Fibroblast of mammary gland (primary cell): ENCODE results near the gene BACE1.
A peak's percentile ranks its signal among the peaks of the same experiment; 100 is the strongest.

Experiments
- DNase-seq: peaks from one replicate; pipeline ENCODE4 v3.0.0-alpha.2; 2010; ENCODE audit warnings: low read depth
- H3K4me3 ChIP-seq: 2 replicates; pipeline ENCODE4 v1.5.1; 2011; ENCODE audit warnings: low read depth, mild to moderate bottlenecking, low read length, moderate library complexity; ENCODE audit not compliant: control insufficient read depth
- CTCF ChIP-seq: conservative IDR thresholded peaks from 2 replicates; pipeline ENCODE4 v1.5.1; 2011; ENCODE audit warnings: low read depth, low read length, inconsistent platforms; ENCODE audit not compliant: control insufficient read depth, insufficient read depth

BACE1 gene

DNA sequence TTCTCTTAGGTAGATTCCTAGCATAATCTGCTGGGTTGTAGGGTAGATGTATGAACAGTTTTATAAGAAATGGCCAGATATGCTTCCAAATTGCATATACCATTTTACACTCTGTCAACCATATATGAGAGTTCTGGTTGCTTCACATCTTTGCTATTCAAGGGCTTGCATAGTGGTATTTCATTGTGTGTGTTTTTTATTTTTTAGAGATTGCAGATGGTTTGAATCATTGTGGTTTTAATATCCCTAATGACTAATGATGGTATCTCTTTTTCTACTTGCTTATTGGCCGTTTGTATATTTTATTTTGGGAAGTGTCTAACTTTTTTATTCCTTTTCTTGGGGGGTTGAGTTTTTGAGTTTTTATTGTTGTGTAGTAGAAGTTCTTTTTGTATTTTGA lies 56.6 kb downstream of the BACE1 start:
- peak; percentile 81 for DNase-seq
- TF ChIP-seq CTCF: no peak
- H3K4me3 ChIP-seq: no peak overlapping the region

DNA sequence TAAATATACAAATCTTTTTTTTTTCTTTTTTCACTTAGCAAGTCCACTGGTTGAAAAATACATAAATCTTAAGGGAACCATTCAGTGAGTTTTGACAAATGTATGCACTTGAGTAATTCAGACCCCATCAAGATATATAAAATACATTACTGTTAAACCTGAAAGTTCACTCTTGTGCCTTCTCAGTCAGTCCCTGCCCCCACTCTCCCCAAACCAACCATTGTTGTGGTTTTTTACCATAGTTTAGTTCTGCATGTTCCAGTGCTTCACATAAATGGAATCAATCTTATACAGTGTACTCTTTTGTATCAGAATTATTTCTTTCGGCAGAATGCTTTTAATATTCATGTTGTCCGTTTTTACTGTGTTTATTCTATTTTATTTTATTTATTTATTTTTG lies 57.5 kb downstream of the BACE1 start:
- TF ChIP-seq CTCF: no peak
- H3K4me3 ChIP-seq: no peak overlapping the region
- no peak for DNase-seq

DNA sequence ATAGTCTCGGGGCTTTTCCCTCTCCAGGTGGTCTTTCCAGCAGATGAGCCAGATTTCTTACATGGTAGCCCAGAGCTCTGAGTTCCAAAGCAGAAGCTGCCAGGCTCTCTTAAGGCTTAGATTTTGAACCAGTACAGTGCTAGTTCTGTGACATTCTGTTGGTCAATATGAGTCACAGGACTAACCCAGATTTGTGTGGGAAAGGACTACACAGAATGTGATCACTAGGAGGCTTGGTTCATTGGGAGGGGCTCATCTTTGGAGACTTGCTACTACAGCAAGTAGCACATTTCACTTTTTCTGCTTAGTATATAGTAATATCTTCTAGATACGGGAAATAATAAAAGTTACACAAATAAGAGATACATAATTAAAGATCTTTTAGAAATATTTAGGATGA lies 59.5 kb downstream of the BACE1 start:
- no peak overlapping the region for H3K4me3 ChIP-seq
- peak; percentile 85 for DNase-seq
- no peak for TF ChIP-seq CTCF

DNA sequence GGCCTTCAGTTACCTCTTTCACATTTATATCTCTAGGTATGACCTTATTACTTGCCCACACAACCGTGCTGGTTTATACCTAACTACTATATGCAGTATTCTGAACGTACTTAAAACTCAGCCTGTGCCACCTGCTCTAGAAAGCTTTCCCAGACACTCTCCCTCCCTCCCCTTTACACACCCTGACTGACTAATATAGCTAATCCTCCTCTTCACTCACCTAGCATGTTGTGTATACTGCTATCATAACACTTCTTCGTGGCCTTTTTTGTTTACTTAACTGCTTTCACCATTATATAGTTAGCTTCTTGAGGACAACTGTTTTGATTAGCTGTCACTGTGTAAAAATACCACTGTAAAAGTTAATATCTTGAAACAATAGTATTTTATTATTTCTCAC lies 60.1 kb downstream of the BACE1 start:
- TF ChIP-seq CTCF: no peak
- DNase-seq: no peak
- H3K4me3 ChIP-seq: no peak overlapping the region

DNA sequence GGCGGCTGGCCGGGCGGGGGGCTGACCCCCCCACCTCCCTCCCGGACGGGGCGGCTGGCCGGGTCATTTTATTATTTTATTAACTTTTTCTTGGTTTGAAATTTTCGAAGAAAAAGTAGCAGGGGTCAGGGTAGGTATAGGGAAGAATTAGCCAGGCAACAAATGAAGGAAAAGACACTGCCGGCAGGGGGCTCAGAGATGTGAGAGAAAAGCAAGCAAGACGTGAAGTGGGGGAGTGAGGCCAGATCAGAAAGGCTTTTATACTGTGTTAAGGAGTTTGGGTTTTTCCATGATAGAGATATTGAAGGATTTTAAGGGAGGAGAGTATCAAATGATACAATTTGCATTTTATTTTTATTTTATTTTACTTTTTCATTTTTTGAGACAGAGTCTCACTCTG lies 64.5 kb downstream of the BACE1 start:
- TF ChIP-seq CTCF: peak; percentile 19
- no peak for DNase-seq
- no peak overlapping the region for H3K4me3 ChIP-seq

GRCh38 chr11:117249571-117249970 lies 66.5 kb downstream of the BACE1 start:
- H3K4me3 ChIP-seq: no peak overlapping the region
- TF ChIP-seq CTCF: no peak
- DNase-seq: no peak

GRCh38 chr11:117248341-117248740 lies 67.7 kb downstream of the BACE1 start:
- H3K4me3 ChIP-seq: no peak overlapping the region
- no peak for DNase-seq
- TF ChIP-seq CTCF: no peak
